ENCODE measurements around the gene OBSCN.

The OBSCN gene

DNA sequence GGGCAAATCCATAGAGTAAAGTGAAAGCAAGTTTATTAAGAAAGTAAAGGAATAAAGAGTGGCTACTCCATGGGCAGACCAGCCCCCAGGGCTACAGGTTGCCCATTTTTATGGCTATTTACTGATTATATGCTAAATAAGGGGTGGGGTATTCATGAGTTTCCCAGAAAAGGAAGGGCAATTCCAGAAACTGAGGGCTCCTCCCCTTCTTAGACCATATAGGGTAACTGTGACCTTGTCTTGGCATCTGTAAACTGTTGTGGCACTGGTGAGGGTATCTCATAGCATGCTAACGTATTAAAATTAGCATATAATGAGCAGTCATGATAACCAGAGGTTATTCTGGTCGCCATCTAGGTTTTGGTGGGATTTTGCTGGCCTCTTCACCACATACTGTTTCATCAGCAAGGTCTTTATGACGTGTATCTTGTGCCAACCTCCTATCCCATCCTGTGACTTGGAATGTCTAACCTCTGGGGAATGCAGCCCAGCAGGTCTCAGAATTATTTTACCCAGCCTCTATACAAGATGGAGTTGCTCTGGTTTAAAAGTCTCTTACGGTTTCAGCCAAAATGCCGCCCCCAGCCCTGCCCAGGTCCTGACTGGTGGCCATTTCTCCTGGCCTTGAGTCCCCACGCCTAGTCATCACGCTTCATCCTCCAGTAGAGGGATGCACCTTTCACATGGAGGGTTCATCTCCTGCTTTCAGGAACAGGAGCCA, 209.8 kb downstream of the OBSCN start:
- H3K27ac ChIP-seq (ENCODE audit: low read depth, low read length, severe bottlenecking) = no peak overlapping the region
- WGBS, 2 experiments (ENCODE audit: insufficient coverage in 2 of 2) = 95% methylated on average over 3 to 7 of the region's 7 CpGs
- peaks cover 4% of the 10 kb centered on the region for H3K36me3 ChIP-seq (ENCODE audit: control insufficient read depth, insufficient read depth, low read length)
- no peaks in the 10 kb centered on the region for H3K9me3 ChIP-seq (ENCODE audit: control insufficient read depth, low read length)
- no peak overlapping the region for H3K4me3 ChIP-seq (ENCODE audit: extremely low read depth, insufficient read depth, low read length, poor library complexity, severe bottlenecking)
- peaks cover 8% of the 10 kb centered on the region for H3K4me1 ChIP-seq (ENCODE audit: control insufficient read depth, insufficient read depth, low read length, poor library complexity, severe bottlenecking)

DNA sequence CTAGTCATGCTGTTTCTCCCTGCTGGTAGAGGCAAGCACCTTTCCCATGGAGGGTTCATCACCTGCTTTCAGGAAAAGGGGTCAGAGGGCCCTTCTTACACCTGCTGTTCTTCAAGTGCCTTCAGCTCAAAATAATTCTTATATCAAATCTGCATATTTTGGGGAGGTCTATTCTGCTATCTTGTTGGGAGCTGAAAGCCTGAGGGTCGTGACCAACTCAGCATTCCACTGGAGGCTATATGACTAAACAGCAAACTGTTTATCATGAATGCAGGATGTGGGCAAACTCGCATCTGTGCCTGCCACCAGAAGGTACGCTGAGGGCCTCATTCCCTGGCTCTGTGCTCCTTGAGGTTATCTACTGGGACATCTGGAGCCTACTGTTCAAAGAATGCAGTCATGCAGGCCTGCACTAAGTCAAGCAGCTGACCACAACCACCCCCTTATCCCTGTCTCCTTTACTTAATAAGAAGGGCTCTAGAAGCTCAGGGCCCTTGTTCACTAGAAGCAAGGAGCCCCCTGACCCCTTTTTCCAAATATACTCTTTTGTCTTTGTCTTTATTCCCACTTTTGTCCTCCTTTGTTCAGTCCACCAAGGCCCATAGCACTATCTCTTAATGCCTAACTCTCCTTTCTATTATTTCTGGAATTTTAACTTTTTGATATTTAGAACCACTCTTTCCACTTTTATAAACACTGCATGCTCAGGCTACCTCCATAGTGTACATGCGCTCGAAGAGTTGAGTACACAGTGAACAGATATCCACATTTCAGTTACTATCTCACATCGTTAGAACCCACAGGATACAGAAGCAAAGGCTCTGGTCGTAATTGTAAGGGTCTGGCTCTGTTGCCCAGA, 213.4 kb downstream of the OBSCN start:
- Histone ChIP-seq H3K27ac (ENCODE audit: low read depth, low read length, severe bottlenecking) (no peak overlapping the region), H3K9me3 (ENCODE audit: control insufficient read depth, low read length) (no peaks in the 10 kb centered on the region), H3K4me1 (ENCODE audit: control insufficient read depth, insufficient read depth, low read length, poor library complexity, severe bottlenecking) (no peaks in the 10 kb centered on the region), H3K36me3 (ENCODE audit: control insufficient read depth, insufficient read depth, low read length) (no peaks in the 10 kb centered on the region), H3K4me3 (ENCODE audit: extremely low read depth, insufficient read depth, low read length, poor library complexity, severe bottlenecking) (no peak overlapping the region)
- 93% methylated on average over 5 to 7 of the region's 7 CpGs for WGBS, 2 experiments (ENCODE audit: insufficient coverage in 2 of 2)

DNA sequence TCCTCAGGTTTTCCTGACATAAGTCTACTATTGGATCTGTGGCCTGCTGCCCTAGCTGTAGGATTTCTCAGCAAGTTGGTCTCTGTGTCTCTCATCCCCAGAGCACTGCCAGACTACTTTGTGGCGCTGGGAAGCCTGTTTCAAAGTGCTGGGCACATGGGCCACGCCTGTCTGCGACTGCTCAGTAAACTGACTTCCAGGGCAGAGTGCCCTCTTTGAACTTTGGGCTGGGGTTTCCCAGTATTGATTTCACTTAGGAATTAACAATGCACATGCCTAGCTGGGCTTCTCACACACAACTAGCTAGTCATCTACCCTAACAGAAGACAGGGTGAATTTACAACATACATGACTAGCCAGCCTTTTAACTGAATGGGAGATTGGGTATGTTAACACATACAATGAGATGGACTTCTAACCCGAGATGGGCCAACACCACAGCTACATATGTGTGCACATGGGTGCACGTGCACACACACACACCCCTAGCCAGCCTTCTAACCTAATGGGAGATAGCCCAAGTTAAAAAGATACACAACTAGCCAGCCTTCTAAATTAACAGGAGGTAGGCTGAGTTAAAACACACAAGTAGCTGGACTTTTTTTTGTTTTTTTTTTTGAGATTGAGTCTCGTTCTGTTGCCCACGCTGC, 215.7 kb downstream of the OBSCN start:
- H3K4me1 ChIP-seq (ENCODE audit: control insufficient read depth, insufficient read depth, low read length, poor library complexity, severe bottlenecking) = no peaks in the 10 kb centered on the region
- H3K4me3 ChIP-seq (ENCODE audit: extremely low read depth, insufficient read depth, low read length, poor library complexity, severe bottlenecking) = no peak overlapping the region
- H3K36me3 ChIP-seq (ENCODE audit: control insufficient read depth, insufficient read depth, low read length) = no peaks in the 10 kb centered on the region
- no peak overlapping the region for H3K27ac ChIP-seq (ENCODE audit: low read depth, low read length, severe bottlenecking)
- WGBS, 2 experiments (ENCODE audit: insufficient coverage in 2 of 2) = 86 to 93% methylated on average over 4 to 6 of the region's 7 CpGs
- H3K9me3 ChIP-seq (ENCODE audit: control insufficient read depth, low read length) = no peaks in the 10 kb centered on the region

DNA sequence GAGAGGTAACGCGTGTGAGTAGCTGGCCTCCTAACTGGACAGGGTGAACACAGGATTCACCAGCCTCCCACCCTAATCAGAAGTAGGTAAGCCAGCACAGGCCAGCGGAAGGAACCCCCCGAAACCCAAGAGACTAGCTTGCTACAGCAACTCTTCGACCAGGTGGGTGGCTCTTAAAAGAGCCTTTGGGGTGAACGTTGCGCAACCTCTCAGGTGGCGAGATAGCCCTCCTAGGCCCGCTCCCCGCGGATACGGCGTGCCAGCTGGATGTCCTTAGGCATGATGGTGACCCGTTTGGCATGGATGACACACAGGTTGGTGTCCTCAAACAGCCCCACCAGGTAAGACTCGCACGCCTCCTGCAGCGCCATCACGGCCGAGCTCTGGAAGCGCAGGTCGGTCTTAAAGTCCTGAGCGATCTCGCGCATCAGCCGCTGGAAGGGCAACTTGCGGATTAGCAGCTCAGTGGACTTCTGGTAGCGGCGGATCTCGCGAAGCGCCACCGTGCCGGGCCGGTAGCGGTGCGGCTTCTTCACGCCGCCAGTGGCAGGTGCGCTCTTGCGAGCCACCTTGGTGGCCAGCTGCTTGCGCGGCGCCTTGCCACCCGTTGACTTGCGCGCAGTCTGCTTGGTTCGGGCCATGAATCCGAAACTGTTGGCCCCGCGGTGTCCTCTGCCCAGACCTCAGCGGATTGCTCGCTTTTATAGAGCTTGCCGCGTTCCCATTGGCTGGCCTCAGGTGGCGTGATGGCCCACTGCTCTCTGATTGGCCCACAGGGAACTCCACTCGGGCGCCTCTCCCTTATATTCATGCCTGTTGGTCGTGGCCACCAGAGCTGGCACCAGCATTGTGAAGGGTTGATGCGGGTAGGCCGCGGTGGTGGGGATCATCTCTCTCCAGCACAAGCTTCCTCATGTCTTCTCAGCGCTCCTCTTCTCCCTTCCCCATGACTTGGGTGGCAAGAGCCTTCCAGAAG, 217.1 kb downstream of the OBSCN start:
- H3K36me3 ChIP-seq (ENCODE audit: control insufficient read depth, insufficient read depth, low read length) = no peaks in the 10 kb centered on the region
- no peak overlapping the region for H3K4me3 ChIP-seq (ENCODE audit: extremely low read depth, insufficient read depth, low read length, poor library complexity, severe bottlenecking)
- 96 to 97% methylated on average over 53 to 59 of the region's 62 CpGs for WGBS, 2 experiments (ENCODE audit: insufficient coverage in 2 of 2)
- no peak overlapping the region for H3K27ac ChIP-seq (ENCODE audit: low read depth, low read length, severe bottlenecking)
- no peaks in the 10 kb centered on the region for H3K4me1 ChIP-seq (ENCODE audit: control insufficient read depth, insufficient read depth, low read length, poor library complexity, severe bottlenecking)
- H3K9me3 ChIP-seq (ENCODE audit: control insufficient read depth, low read length) = no peaks in the 10 kb centered on the region

DNA sequence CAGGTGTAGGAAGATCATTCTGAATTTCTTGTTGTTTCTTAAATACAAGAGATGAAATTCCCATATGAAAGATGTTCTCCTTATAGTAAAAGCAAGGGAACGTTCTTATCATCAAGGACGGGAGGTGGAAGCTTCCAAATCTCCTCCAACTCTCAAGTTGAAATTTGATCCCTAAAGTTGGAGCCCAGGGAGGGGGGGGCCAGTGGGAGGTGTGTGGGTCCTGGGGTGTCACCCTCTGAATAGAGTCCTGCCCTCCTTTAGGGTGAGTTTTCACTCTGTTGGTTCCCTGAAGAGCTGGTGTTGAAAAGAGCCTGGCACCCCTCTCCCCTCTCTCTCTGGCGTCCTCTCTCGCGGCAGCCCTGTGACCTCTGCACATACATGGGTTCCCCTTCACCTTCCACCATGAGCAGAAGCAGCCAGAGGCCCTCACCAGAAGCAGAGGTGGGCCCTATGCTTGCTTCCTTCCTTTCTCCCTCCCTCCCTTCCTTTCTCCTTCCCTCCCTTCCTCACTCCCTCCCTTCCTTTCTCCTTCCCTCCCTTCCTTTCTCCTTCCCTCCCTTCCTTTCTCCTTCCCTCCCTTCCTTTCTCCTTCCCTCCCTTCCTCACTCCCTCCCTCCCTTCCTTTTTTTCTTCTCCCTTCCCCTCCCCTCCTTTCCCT, 218.8 kb downstream of the OBSCN start:
- Histone ChIP-seq H3K4me1 (ENCODE audit: control insufficient read depth, insufficient read depth, low read length, poor library complexity, severe bottlenecking) (no peaks in the 10 kb centered on the region), H3K9me3 (ENCODE audit: control insufficient read depth, low read length) (no peaks in the 10 kb centered on the region), H3K27ac (ENCODE audit: low read depth, low read length, severe bottlenecking) (no peak overlapping the region), H3K4me3 (ENCODE audit: extremely low read depth, insufficient read depth, low read length, poor library complexity, severe bottlenecking) (no peak overlapping the region), H3K36me3 (ENCODE audit: control insufficient read depth, insufficient read depth, low read length) (no peaks in the 10 kb centered on the region)
- WGBS, 2 experiments (ENCODE audit: insufficient coverage in 2 of 2) = 75% methylated on average over 4 of the region's 5 CpGs; no CpG with 5 or more reads in 1 of the 2 experiments

DNA sequence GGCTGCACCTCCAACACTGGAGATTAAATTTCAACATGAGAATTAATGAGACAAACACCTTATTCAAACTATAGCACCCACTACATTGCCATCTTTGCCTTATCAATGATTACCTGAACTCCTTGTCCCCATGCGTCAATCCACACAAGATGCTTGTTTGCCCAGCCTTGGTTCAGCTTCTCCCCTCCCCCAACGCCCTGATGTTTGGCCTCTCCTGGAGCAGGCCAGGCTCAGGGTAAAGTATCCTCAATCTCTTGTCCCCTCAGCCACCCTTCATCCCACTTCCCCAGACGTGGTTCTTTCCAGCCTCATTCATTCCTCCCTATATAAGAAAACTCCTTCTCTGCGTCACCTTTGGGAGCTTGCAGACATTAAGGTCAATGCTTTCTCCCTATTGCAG, 220.6 kb downstream of the OBSCN start:
- no peak overlapping the region for H3K4me3 ChIP-seq (ENCODE audit: extremely low read depth, insufficient read depth, low read length, poor library complexity, severe bottlenecking)
- H3K4me1 ChIP-seq (ENCODE audit: control insufficient read depth, insufficient read depth, low read length, poor library complexity, severe bottlenecking) = peaks cover 3% of the 10 kb centered on the region
- no peaks in the 10 kb centered on the region for H3K9me3 ChIP-seq (ENCODE audit: control insufficient read depth, low read length)
- WGBS, 2 experiments (ENCODE audit: insufficient coverage in 2 of 2) = 70 to 84% methylated on average over 3 to 4 of the region's 4 CpGs
- H3K27ac ChIP-seq (ENCODE audit: low read depth, low read length, severe bottlenecking) = no peak overlapping the region
- no peaks in the 10 kb centered on the region for H3K36me3 ChIP-seq (ENCODE audit: control insufficient read depth, insufficient read depth, low read length)

All from mesodermal cell (in vitro differentiated cells).